ENCODE measurements around the gene LRCOL1.

LRCOL1 gene

GRCh38 chr12:132635076-132635955, 24.9 kb upstream of the LRCOL1 start:
- no peak for DNase-seq (ENCODE audit: low spot score)

DNA sequence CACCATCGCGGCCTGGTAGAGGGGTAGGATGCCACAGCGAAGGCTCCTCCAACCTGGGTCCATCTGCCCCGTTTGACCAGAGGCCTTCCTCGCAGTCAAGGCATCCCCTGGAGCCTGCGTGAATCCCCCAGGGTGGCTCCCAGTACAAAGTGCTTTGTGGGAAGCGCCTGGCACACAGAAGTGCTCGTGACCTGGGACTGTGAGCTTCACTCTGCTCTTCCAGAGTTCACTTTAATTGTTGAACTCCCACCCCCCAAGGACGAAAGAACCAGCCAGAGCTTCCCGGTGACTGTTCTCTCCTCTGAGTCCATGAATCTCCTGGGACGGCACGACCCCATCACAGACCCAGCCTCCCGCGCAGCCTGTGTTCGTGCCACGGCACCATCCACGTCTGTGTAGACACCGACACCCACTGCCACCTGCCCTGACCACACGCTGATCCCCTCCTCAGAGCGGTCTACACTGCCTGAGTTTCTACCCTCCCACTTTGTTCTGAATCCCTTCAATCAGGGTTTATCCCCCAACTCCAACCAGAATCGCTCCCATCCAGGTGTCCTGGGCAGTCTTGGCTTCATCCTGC, 24.1 kb upstream of the LRCOL1 start:
- DNase-seq (ENCODE audit: low spot score) = no peak

GRCh38 chr12:132633901-132634300, 23.5 kb upstream of the LRCOL1 start:
- DNase-seq (ENCODE audit: low spot score) = no peak

GRCh38 chr12:132633398-132633797, 23.0 kb upstream of the LRCOL1 start:
- no peak for DNase-seq (ENCODE audit: low spot score)

DNA sequence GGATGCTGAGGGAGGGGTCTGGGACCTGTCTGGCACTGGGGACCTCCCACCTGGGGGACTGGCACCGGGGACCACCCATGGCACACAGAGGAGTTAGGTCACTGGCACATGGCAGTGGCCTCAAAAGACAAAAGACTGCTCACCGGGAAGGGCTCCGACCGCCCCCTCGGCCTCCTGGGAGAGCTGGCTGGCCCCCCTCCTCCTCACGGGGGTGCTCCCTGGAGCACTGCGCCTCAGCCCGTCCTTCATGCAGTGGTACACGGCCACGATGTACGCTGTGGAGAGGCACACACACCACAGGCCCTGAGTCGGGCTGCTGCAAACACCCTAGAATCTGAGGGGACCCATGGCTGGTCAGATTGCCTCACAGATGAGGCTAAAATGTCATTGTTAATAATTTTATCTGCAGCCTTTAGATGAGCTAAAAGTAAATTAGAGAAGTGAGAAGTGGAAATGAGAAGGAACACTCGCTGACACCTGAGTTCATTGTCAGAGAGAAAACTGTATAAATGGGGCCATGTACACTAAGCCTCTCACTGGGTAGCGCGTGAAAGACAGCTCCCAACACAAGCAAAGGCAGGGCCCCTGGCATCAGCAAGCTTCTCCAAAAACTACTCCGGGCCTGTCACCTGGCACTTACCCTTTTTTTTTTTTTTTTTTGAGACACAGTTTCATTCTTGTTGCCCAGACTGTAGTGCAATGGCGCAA, 22.3 kb upstream of the LRCOL1 start:
- no peak for DNase-seq (ENCODE audit: low spot score)

DNA sequence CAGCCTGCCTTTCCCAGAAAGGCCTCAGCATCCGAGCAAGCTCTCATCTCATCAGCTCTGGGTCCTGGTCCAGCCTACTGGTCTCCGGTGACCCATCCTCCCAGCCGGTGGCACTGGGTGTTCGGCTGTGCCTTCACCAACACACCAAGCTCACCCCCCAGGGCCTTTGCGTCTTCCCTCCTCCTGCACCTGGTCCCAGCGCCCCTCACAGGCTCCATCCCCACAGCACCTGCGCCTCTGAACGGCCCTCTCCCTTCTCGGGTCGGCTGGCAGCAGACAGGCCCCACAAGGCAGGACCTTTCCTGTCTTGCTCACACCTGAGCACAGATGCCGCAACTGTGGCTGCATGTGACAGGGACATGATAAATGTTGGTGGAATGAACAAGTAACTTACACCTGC, 21.3 kb upstream of the LRCOL1 start:
- DNase-seq (ENCODE audit: low spot score) = no peak

- no peak for DNase-seq (ENCODE audit: low spot score)
These were observed 20.3 kb upstream of the LRCOL1 start for GRCh38 chr12:132630672-132631071.

GRCh38 chr12:132629330-132629729, 18.9 kb upstream of the LRCOL1 start:
- no peak for DNase-seq (ENCODE audit: low spot score)

GRCh38 chr12:132625731-132626430, 15.5 kb upstream of the LRCOL1 start:
- no peak for DNase-seq (ENCODE audit: low spot score)

DNA sequence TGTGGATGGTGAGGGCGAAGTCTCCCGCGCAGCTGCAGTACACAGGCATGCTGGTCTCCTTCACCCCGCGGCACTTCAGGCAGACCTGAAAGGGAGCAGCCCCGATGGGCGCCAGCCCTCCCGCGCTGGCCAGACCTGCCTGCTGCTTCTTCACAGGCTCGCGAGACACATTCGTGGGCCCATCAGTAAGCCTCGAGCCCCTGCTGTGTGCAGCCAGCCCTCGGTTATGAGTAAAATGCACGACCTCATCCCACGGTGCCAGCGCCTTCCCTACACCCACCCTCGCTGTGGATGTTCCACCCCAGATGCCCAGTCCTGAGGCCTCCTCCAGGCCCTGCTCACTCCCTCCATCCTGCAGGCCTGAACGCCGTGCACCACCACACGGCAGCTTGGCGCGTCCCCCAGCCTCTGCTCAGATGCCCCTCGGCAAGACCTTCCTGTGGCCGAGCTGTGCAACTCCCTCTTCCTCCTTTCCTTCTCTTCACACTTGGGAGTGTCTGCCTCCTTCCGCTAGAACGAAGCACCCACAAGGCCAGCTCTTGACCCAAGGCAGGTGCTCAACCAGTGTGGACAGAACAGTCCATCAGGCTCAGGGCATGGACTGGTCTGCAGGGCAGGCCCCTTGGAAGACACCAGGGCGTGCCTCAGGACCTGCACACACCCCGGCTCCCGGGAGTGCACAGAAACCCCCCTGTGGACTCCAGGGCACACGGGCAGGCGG, 14.7 kb upstream of the LRCOL1 start:
- no peak for DNase-seq (ENCODE audit: low spot score)

DNA sequence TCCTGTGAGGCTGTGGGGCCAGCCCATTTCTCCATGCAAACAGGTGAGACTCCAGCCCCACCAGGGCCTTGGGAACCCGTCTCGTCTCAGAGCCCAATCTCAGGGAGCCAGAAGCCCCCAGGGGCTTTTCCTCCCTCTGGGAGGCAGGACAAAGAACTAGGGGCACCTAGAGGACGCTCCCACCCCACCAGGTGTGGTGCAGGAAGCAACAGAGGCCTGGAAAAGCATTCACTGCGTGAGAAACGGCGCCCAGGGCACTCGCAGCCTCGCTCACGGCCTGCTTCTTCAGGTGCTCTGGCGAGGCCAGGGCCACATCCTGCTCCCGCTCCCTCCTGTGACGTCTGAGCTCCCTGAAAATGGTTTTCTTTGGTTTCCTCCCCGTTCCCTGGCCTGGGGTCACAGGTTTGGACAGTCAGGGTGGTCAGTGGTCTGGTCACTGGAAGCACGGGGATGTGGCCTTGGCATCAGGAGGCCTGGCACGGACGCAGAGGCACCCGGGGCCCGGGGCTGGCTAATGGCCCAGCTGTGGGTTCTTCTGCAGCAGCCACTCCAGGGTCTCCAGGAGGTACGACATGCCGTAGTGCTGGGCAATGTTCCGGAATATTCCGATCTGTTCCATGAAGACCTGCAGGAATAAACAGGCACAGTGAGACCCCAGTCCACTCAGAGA, 13.9 kb upstream of the LRCOL1 start:
- DNase-seq (ENCODE audit: low spot score) = no peak

GRCh38 chr12:132623072-132623869, 12.9 kb upstream of the LRCOL1 start:
- no peak for DNase-seq (ENCODE audit: low spot score)

DNA sequence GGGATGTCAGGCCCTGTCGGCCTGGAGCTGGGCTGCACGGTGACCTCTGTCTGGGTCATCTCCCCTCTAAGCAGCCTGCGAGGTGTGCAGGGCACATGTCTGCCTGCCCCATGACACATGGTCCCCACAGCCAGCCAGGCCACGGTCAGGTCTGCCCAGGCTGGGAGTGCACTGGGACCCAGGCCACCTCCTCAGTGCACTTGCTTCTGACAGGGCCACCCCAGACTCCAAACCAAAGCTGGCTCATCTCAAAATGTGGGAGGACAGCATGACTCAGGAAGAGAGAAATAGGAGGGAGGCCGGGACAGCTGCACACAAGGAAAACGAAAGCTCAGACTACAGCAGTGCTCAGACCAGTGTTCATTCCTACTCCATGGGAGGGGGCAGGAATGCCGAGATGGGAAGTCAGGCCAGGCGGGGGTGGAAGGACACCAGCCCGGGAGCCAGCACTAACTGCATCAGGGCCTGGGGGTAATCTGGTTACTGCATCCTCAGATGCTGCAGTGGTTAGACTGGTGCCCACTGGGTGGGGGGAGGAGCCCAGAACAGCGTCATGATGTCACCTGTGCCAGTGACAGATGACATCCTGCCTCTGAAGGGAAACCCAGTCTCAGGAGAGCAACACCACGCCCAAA, 12.2 kb upstream of the LRCOL1 start:
- DNase-seq (ENCODE audit: low spot score) = no peak

DNA sequence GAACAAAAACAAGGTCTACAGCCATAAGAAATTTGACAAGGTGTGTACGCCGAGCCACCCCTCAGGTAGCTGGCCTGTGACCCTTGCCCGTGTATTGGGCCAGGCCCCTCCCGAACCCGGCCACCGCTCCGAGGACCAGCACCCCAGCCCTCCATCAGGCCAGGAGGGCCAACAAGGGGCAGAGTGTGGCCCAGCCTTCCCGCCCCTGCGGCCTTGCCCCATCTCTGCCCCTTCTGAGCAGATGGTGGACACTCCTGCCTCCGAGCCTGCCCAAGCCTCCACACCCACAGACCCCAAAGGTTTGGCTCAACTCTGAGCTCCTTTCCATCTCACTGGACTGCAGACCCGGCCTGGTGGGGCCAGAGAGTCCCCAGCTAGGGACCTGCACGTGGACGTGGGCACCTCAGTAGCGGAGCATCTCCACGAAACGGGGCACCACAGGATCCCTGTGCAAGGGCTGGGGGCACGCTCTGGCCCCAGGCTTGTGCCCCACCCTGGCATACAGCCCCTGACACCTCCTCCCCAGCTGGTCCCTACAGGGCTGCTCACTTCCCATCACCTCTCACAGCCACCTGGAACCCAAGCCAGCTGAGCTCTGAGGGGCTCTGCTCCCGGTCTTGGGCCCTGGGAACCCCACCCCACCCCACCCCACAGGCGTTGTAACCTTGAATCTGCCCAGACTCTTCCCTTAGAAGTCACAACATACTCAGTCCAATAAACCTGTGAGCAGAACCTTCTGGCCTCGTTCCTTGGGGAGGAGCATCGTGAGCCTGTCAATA, 11.5 kb upstream of the LRCOL1 start:
- DNase-seq (ENCODE audit: low spot score) = no peak

DNA sequence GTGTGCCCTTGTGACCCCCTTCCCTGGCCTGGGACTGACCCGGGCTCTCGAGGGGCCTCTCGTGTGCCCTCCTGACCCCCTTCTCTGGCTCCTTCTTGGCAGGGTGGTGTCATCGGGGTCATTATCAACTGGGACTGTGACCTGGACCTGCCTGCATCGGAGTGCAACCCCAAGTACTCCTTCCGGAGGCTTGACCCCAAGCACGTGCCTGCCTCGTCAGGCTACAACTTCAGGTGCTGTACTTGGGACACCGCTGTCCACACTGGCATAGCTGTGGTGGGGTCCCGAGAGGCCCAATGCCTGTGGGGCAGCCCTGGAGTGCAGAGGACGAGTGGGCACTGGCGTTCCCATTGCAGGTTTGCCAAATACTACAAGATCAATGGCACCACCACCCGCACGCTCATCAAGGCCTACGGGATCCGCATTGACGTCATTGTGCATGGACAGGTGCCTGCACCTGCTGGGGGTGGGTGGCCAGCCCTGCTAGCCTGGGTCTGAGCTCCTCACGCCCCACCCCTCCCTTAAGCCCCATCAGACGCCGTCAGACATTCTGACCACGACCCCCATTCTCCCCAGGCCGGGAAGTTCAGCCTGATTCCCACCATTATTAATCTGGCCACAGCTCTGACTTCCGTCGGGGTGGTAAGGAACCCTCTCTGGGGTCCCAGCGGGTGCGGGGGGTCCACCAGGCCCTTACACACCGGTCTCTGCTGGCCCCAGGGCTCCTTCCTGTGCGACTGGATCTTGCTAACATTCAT, 10.7 kb upstream of the LRCOL1 start:
- DNase-seq (ENCODE audit: low spot score) = no peak

DNA sequence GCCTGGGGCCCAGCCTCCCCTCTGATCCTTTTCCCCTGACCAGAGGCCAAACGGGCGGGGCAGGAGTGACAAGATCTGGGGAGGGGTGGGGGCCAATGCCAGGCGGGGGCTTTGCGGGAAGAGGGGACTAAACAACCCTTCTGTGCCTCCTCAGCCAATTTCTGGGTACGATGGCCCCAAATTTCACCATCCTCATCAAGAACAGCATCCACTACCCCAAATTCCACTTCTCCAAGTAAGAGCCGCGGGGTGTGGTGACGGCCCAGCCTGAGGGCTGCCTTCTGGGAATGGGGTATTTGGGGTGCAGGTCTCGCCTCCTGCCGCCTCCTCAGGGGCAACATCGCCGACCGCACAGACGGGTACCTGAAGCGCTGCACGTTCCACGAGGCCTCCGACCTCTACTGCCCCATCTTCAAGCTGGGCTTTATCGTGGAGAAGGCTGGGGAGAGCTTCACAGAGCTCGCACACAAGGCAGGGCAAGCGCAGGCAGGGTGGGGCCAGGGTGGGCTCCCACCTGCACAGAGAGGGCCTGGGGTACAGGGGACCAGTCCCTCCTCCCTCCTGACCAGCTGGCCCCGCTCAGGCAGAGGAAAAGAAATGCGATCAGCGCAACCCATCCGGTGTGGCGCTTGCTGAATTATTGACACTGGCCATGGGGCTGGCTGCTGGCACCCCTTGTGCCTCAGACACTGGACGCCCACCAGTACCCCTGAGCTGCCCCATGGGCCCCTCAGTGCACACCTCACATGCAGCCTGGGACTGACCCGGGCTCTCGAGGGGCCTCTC, 9.9 kb upstream of the LRCOL1 start:
- DNase-seq (ENCODE audit: low spot score) = no peak

GRCh38 chr12:132619386-132620112, 9.2 kb upstream of the LRCOL1 start:
- DNase-seq (ENCODE audit: low spot score) = no peak
